Fibroblast of lung (primary cell): ENCODE measurements around the gene TMEM147. TPM values are rescaled to one million over a fixed set of nuclear protein-coding genes. Genes with fewer than 3 reads are reported as not detected.

Experiments
- DNase-seq, 2 donors: peaks; one replicate each; pipeline versions ENCODE4 v3.0.0 to v3.0.0-alpha.2; 2010; ENCODE audit warnings: low read depth in 2 of 2
- H2AFZ ChIP-seq: 2 replicates; pipeline ENCODE4 v1.5.1; 2012; ENCODE audit warnings: low read length, control low read depth, inconsistent platforms
- H3K27ac ChIP-seq: 2 replicates; pipeline ENCODE4 v1.5.1; 2011; ENCODE audit warnings: low read length, control low read depth; ENCODE audit not compliant: insufficient read depth
- H3K27me3 ChIP-seq: 2 replicates; pipeline ENCODE4 v1.5.1; 2011; ENCODE audit warnings: mild to moderate bottlenecking, low read length; ENCODE audit not compliant: control insufficient read depth, insufficient read depth
- H3K36me3 ChIP-seq: 2 replicates; pipeline ENCODE4 v1.5.1; 2011; ENCODE audit warnings: low read length; ENCODE audit not compliant: control insufficient read depth, insufficient read depth
- H3K4me1 ChIP-seq: 2 replicates; pipeline ENCODE4 v1.5.1; 2011; ENCODE audit warnings: low read length; ENCODE audit not compliant: control insufficient read depth, insufficient read depth; ENCODE audit errors: extremely low read depth
- H3K4me2 ChIP-seq: 2 replicates; pipeline ENCODE4 v1.5.1; 2011; ENCODE audit warnings: low read length, control low read depth; ENCODE audit not compliant: insufficient read depth; ENCODE audit errors: extremely low read depth
- H3K4me3 ChIP-seq, 4 experiments: fragments of 200-600 bp in 1 of 4; sonication (generic) in 1 of 4; replicated peaks in 1 of 4; 2 replicates each; pipeline ENCODE4 v1.5.1; 2011 to 2016; ENCODE audit warnings: low read length in 4 of 4, low read depth in 3 of 4, mild to moderate bottlenecking in 3 of 4, control low read depth in 2 of 4, inconsistent platforms in 1 of 4, mixed read lengths in 1 of 4; ENCODE audit not compliant: insufficient read depth in 1 of 4; ENCODE audit errors: control extremely low read depth in 1 of 4
- H3K79me2 ChIP-seq: 2 replicates; pipeline ENCODE4 v1.5.1; 2012; ENCODE audit warnings: mild to moderate bottlenecking, low read length, inconsistent platforms; ENCODE audit not compliant: control insufficient read depth, insufficient read depth
- H3K9ac ChIP-seq: 2 replicates; pipeline ENCODE4 v1.5.1; 2011; ENCODE audit warnings: mild to moderate bottlenecking, low read length, control low read depth; ENCODE audit not compliant: insufficient read depth
- H3K9me3 ChIP-seq: 2 replicates; pipeline ENCODE4 v1.5.1; 2012; ENCODE audit warnings: low read depth, low read length; ENCODE audit not compliant: control insufficient read depth, insufficient read depth
- H4K20me1 ChIP-seq: 2 replicates; pipeline ENCODE4 v1.5.1; 2011; ENCODE audit warnings: low read length; ENCODE audit not compliant: control insufficient read depth, insufficient read depth; ENCODE audit errors: extremely low read depth
- CTCF ChIP-seq, 2 donors: IDR thresholded peaks in 1 of 2; conservative IDR thresholded peaks in 1 of 2; 1 replicate in 1 of 2; 2 replicates in 1 of 2; pipeline ENCODE4 v1.5.1; 2011 to 2012; ENCODE audit warnings: low read length in 2 of 2, control low read depth in 1 of 2, inconsistent platforms in 1 of 2, low read depth in 1 of 2, mild to moderate bottlenecking in 1 of 2
- EZH2 ChIP-seq: IDR thresholded peaks from 2 replicates; pipeline ENCODE4 v1.5.1; 2012; ENCODE audit warnings: low read length, control low read depth, mild to moderate bottlenecking; ENCODE audit errors: missing control alignments
- polyA plus RNA-seq, 2 donors: library from polyadenylated mRNA; depleted of rRNA in 1 of 2; stranded (reverse) in 1 of 2; unstranded in 1 of 2; fragments of >200 nt; gene quantifications; 2 replicates each; pipeline ENCODE4 v1.2.1, GENCODE V29; 2011 to 2012; ENCODE audit warnings: missing spikeins in 1 of 2
- total RNA-seq: library from RNA; depleted of rRNA; stranded (reverse); fragments of >200 nt; gene quantifications from 2 replicates; pipeline ENCODE4 v1.2.1, GENCODE V29; 2014

The TMEM147 gene
- total and polyA plus RNA-seq, 2 donors (not counting 1 experiment from before 2014, with no cell fraction given), result 72.4 to 79.6 TPM

GRCh38 chr19:35563207-35563829 lies 17.9 kb downstream of the TMEM147 start, which contains the start of gene ATP4A:
ATP4A (minus strand) TSS chr19:35563658; CDS start chr19:35563629, 29 bp downstream.
- TF ChIP-seq EZH2 (no peak), CTCF (conservative IDR thresholded peaks at IDR 0.05 in 1 of 2, IDR thresholded peaks at IDR 0.05 in 1 of 2; ENCODE audit: low read depth in 1 of 2, low read length in 2 of 2) (no peak)
- peaks cover 20% of the 10 kb centered on the region for H3K27me3 ChIP-seq
- no peaks in the 10 kb centered on the region for H4K20me1 ChIP-seq
- H3K4me2 ChIP-seq, result no peak within 1 kb of the TSS
- H3K36me3 ChIP-seq, result no peaks in the 10 kb centered on the region
- no peak within 1 kb of the TSS for H3K9ac ChIP-seq
- H3K79me2 ChIP-seq, result no peaks in the 10 kb centered on the region
- no peak within 1 kb of the TSS for H3K27ac ChIP-seq
- H2AFZ ChIP-seq, result no peak within 1 kb of the TSS
- H3K4me3 ChIP-seq, result no peak within 1 kb of the TSS
- H3K4me1 ChIP-seq, result no peaks in the 10 kb centered on the region
- DNase-seq, result no peak
- H3K9me3 ChIP-seq, result no peaks in the 10 kb centered on the region

GRCh38 chr19:35565016-35565856 lies 19.8 kb downstream of the TMEM147 start:
- Histone ChIP-seq H3K4me1 (no peaks in the 10 kb centered on the region), H3K27ac (no peak overlapping the region), H3K27me3 (peaks cover under 1% of the 10 kb centered on the region), H3K9me3 (no peaks in the 10 kb centered on the region), H3K36me3 (no peaks in the 10 kb centered on the region), H3K4me3 (no peak overlapping the region), H3K9ac (no peak overlapping the region), H4K20me1 (no peaks in the 10 kb centered on the region), H2AFZ (no peak overlapping the region), H3K4me2 (no peak overlapping the region), H3K79me2 (no peaks in the 10 kb centered on the region)
- no peak for DNase-seq
- no peak for TF ChIP-seq CTCF (conservative IDR thresholded peaks at IDR 0.05 in 1 of 2, IDR thresholded peaks at IDR 0.05 in 1 of 2; ENCODE audit: low read depth in 1 of 2, low read length in 2 of 2)
- no peak for TF ChIP-seq EZH2

GRCh38 chr19:35566738-35567137 lies 21.3 kb downstream of the TMEM147 start:
- H3K9ac ChIP-seq, result no peak overlapping the region
- H4K20me1 ChIP-seq, result no peaks in the 10 kb centered on the region
- no peaks in the 10 kb centered on the region for H3K4me1 ChIP-seq
- H3K79me2 ChIP-seq, result no peaks in the 10 kb centered on the region
- no peak for DNase-seq
- H3K36me3 ChIP-seq, result no peaks in the 10 kb centered on the region
- no peaks in the 10 kb centered on the region for H3K27me3 ChIP-seq
- H3K4me2 ChIP-seq, result no peak overlapping the region
- no peak overlapping the region for H3K27ac ChIP-seq
- no peak for TF ChIP-seq CTCF (conservative IDR thresholded peaks at IDR 0.05 in 1 of 2, IDR thresholded peaks at IDR 0.05 in 1 of 2; ENCODE audit: low read depth in 1 of 2, low read length in 2 of 2)
- no peak for TF ChIP-seq EZH2
- no peak overlapping the region for H2AFZ ChIP-seq
- H3K9me3 ChIP-seq, result no peaks in the 10 kb centered on the region
- no peak overlapping the region for H3K4me3 ChIP-seq
